ENCODE measurements around the gene ARHGEF9. TPM values are rescaled to one million over a fixed set of nuclear protein-coding genes. Genes with fewer than 3 reads are reported as not detected.

ARHGEF9 gene
- total RNA-seq, 2 experiments from 2014 or later: 16.5 to 19.4 TPM

DNA sequence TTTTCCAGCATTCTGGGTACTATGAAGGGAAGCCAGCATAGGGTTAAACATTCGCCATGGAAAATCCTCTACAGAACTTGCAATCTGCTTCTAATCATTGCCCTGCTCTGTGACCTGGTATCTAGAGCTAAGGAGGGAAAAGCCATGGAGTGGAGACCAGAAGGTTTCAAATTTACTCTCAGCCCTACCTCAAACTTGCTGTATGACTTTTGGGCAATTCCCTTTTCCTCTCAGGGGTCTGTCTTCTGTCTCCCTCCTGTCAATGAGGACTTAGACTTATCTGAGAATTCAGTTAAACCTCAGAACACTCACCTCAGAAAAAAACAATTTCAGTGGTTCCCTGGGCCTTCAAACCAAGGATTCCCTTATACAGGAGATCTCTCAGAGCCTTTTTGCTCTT lies 29.1 kb downstream of the ARHGEF9 start:
- DNase-seq (no peak), ATAC-seq (peak; percentile 11)
- peaks cover 35% of the 10 kb centered on the region for H3K4me1 Mint-ChIP-seq (ENCODE audit: low read depth)
- peak overlapping the region; percentile 88 for H3K4me3 Mint-ChIP-seq
- no peaks in the 10 kb centered on the region for H3K36me3 Mint-ChIP-seq (ENCODE audit: low read depth)
- ChIA-PET POLR2A (interaction anchor here (2.3 kb wide), 1 partner anchor 9 kb away, joined by 9 read pairs; no protein-coding TSS in a partner anchor), CTCF (interaction anchor here (1.4 kb wide), 1 partner anchor 10 kb away, joined by 4 read pairs; no protein-coding TSS in a partner anchor)
- TF ChIP-seq, protein P1, sequence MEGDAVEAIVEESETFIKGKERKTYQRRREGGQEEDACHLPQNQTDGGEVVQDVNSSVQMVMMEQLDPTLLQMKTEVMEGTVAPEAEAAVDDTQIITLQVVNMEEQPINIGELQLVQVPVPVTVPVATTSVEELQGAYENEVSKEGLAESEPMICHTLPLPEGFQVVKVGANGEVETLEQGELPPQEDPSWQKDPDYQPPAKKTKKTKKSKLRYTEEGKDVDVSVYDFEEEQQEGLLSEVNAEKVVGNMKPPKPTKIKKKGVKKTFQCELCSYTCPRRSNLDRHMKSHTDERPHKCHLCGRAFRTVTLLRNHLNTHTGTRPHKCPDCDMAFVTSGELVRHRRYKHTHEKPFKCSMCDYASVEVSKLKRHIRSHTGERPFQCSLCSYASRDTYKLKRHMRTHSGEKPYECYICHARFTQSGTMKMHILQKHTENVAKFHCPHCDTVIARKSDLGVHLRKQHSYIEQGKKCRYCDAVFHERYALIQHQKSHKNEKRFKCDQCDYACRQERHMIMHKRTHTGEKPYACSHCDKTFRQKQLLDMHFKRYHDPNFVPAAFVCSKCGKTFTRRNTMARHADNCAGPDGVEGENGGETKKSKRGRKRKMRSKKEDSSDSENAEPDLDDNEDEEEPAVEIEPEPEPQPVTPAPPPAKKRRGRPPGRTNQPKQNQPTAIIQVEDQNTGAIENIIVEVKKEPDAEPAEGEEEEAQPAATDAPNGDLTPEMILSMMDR (IDR thresholded peaks at IDR 0.05): no peak
- H3K27me3 Mint-ChIP-seq: no peaks in the 10 kb centered on the region
- H3K27ac Mint-ChIP-seq: peak overlapping the region; percentile 20
- H3K9me3 Mint-ChIP-seq: no peaks in the 10 kb centered on the region
- intact Hi-C loops (cut with micrococcal nuclease): no loop called here

DNA sequence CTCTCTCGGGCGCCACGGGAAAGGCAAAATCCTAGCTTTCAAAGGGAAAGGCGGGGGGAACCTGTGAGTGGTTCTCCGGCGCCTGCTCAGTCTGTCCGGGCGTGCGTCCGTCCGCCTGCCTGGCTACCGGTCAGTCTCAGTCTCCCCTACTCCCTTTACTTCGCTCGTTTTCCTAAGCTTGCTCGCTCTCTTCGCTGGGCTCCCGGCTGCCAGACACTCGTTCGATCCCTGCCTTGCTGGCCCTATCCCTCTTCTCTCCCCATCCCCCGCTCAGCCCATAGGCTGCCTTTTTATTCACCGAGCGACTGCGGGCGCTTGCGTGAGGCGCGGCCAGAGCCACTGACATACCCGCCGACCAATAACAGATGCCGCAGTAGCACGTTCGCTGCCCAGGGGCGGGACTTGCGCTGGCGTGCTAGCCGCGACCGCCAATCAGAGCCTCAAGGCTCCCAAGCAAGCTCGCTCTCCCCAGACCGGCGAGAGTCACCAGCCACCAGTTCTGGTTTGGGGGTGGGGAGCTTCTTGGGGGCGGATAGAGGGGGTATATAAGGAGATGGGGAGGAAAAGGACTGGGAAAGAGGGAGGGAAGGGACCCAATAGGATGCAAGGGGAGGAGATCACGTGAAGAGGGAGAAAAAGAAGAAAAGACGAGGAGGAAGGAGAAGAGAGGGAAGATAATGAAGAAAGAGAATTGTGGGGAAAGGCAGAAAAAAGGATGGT lies 30.0 kb downstream of the ARHGEF9 start:
- ChIA-PET POLR2A (interaction anchor here (0.6 to 2.3 kb wide), 4 partner anchors 9 to 58 kb away, joined by 4 to 9 read pairs (median 5); no protein-coding TSS in a partner anchor), CTCF (interaction anchor here (1.4 kb wide), 1 partner anchor 9 kb away, joined by 4 read pairs; no protein-coding TSS in a partner anchor)
- TF ChIP-seq, protein P1 (IDR thresholded peaks at IDR 0.05): no peak
- Mint-ChIP-seq H3K9me3 (no peaks in the 10 kb centered on the region), H3K36me3 (ENCODE audit: low read depth) (no peaks in the 10 kb centered on the region), H3K27ac (peak overlapping the region; percentile 96), H3K4me1 (ENCODE audit: low read depth) (peaks cover 39% of the 10 kb centered on the region), H3K27me3 (no peaks in the 10 kb centered on the region), H3K4me3 (peak overlapping the region; percentile 88)
- DNase-seq (peak; percentile 90), ATAC-seq (peak; percentile 96)
- intact Hi-C loops (cut with micrococcal nuclease): no loop called here

DNA sequence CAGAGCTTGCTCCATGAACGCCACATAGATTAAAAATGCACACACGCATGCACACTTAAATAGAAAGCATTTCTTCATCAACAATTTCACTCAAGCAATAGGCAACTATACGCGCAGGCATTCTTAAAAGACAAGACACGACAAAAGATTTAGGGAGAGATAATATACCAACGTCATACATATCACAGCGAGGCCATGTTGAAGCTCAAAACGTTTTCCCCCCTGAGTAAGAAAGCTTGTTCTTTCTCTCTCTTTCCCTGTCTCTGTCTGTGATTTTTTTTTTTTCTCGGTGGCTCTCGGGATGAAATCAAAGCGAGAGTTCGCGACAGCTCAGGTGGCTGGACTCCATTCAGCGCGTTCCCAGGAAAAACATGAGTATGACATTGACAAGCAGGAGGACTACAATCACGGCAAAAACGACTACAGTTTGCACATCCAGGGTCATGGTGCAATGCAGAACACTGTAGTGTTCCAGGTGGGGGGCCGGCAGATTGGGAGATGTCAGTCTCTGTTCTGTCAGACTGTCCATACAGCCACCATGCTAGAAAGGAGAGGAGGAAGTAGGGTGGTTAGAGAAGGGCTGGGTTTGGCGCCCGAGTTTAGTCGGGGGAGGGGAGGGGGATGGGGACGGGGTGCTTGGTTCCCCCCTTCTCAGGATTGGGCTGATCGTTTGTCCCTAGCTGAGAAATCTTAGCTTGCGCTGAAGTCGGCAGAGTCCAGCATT lies 30.7 kb downstream of the ARHGEF9 start:
- Mint-ChIP-seq H3K4me1 (ENCODE audit: low read depth) (peaks cover 41% of the 10 kb centered on the region), H3K27me3 (no peaks in the 10 kb centered on the region), H3K36me3 (ENCODE audit: low read depth) (no peaks in the 10 kb centered on the region), H3K4me3 (peak overlapping the region; percentile 88), H3K27ac (peak overlapping the region; percentile 96), H3K9me3 (no peaks in the 10 kb centered on the region)
- intact Hi-C loops (cut with micrococcal nuclease): no loop called here
- POLR2A ChIA-PET: interaction anchor here (0.6 to 2.3 kb wide), 3 partner anchors 8 to 21 kb away, joined by 4 to 9 read pairs (median 5); no protein-coding TSS in a partner anchor
- TF ChIP-seq, protein P1 (IDR thresholded peaks at IDR 0.05): no peak
- CTCF ChIA-PET: interaction anchor here (1.4 kb wide), 1 partner anchor 8 kb away, joined by 4 read pairs; no protein-coding TSS in a partner anchor
- DNase-seq (peak; percentile 37), ATAC-seq (peak; percentile 50)

DNA sequence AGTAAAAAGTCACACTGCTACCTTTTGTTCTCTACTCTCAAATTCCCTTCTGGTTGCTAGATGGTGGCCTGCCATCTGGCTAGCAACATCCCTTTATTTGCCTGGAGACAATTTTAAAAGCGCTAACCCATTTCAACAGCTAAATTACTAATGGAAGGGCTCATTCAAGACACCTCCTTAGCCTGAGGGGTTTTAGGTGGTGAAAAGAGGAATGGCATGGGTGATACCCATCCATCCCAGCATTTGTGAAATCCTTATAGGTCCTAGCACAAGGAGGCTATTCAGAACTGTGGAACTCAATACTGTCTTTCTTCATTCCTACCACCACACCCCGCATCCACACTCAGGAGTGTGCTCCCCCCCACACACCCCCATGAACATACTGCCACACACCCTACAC lies 33.5 kb downstream of the ARHGEF9 start:
- DNase-seq (no peak), ATAC-seq (no peak)
- Mint-ChIP-seq H3K36me3 (ENCODE audit: low read depth) (no peaks in the 10 kb centered on the region), H3K4me1 (ENCODE audit: low read depth) (peaks cover 49% of the 10 kb centered on the region), H3K4me3 (no peak overlapping the region), H3K27ac (no peak overlapping the region), H3K27me3 (no peaks in the 10 kb centered on the region), H3K9me3 (no peaks in the 10 kb centered on the region)
- TF ChIP-seq, protein P1 (IDR thresholded peaks at IDR 0.05): no peak
- CTCF ChIA-PET: no interaction called here
- intact Hi-C loops (cut with micrococcal nuclease): no loop called here
- POLR2A ChIA-PET: interaction anchor here (1.5 kb wide), 1 partner anchor 11 kb away, joined by 3 read pairs; no protein-coding TSS in a partner anchor

Data from activated CD8-positive, alpha-beta T cell treated with anti-CD3 and anti-CD28 coated beads for 36 hours (primary cell).